Measurements from ENCODE around the gene LINC01488.

DNA sequence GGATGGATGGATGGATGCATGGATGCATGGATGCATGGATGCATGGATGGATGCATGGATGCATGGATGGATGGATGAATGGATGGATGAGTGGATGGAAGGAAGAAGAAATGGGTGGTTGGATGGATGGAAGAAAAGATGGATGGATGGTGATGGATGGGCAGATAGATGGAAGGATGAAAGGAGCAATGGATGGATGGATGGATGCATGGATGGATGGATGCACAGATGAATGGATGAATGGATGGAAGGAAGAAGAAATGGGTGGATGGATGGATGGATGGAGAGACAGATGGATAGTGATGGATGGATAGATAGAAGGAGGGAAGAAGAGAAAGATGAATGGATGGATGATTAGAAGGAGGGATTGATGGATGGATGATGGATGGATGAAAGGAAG lies 30.2 kb upstream of the LINC01488 start:
- TF ChIP-seq, protein P1, sequence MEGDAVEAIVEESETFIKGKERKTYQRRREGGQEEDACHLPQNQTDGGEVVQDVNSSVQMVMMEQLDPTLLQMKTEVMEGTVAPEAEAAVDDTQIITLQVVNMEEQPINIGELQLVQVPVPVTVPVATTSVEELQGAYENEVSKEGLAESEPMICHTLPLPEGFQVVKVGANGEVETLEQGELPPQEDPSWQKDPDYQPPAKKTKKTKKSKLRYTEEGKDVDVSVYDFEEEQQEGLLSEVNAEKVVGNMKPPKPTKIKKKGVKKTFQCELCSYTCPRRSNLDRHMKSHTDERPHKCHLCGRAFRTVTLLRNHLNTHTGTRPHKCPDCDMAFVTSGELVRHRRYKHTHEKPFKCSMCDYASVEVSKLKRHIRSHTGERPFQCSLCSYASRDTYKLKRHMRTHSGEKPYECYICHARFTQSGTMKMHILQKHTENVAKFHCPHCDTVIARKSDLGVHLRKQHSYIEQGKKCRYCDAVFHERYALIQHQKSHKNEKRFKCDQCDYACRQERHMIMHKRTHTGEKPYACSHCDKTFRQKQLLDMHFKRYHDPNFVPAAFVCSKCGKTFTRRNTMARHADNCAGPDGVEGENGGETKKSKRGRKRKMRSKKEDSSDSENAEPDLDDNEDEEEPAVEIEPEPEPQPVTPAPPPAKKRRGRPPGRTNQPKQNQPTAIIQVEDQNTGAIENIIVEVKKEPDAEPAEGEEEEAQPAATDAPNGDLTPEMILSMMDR (IDR thresholded peaks at IDR 0.05): no peak
- TF ChIP-seq POLR2AphosphoS5 (IDR thresholded peaks at IDR 0.05): no peak

Data from prostate gland (tissue), 2 donors.